ENCODE data around the gene XNDC1N. TPM values are rescaled to one million over a fixed set of nuclear protein-coding genes. Genes with fewer than 3 reads are reported as not detected.
A peak's percentile ranks its signal among the peaks of the same experiment; 100 is the strongest.

XNDC1N gene
- total and polyA plus RNA-seq, 9 of the 15 experiments (the other 6 are each of a cell fraction or from before 2014, with no cell fraction given) = 6.8 to 11.4 (median 9.7) TPM

DNA sequence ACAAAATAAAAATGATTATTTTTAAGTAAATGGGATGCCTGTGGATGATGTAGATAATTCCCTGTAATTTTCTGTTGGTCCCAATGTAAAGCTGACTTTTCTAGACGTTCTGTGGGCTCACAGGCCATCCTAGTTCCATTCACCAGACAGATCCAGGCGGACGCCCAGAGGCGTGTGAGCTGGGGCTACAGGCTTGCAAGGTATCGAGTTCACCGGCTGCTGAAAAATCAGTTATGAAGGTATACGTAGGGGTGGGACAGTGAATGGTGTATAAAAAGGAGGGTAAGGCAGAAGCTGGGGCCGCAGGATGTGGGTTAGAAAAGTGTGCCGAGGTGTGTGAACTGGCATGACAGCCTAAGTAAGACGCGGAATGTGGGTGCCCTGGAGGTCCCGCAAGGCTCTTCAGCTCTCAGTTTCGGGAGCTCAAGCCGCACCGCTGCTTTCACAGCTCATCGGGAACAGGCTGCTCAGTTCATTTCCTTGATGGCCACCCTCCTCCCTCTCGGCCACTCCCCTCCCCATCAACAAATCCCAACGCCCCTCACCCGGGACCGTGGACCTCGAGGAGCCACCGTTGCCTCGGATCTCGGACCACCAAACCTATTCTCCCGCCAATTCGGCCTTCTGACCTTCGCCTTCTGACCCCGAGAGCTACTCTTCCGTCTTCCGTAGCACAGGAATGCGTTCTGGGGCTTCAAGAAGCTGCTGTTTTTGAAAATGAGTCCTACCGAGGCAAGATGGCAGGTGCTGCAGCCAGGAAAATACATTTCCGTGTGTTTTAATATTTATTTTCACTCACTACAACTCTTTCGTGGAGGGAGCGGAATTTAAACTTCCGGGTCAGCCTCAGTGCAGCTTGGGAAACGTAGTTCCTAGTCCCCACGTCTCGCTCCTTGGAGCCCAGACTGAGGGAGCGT is at the start of gene XNDC1N (continued):
- TF ChIP-seq HEY1 (CRISPR knock-in tag; IDR thresholded peaks at IDR 0.05; ENCODE audit: borderline replicate concordance) = no peak
- TF ChIP-seq GABPB1 (CRISPR knock-in tag; IDR thresholded peaks at IDR 0.05) = peak; percentile 100
- TF ChIP-seq, protein P1, sequence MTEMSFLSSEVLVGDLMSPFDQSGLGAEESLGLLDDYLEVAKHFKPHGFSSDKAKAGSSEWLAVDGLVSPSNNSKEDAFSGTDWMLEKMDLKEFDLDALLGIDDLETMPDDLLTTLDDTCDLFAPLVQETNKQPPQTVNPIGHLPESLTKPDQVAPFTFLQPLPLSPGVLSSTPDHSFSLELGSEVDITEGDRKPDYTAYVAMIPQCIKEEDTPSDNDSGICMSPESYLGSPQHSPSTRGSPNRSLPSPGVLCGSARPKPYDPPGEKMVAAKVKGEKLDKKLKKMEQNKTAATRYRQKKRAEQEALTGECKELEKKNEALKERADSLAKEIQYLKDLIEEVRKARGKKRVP (CRISPR knock-in tag; IDR thresholded peaks at IDR 0.05) = no peak
- peak; percentile 58 for TF ChIP-seq TAF1 (IDR thresholded peaks at IDR 0.05; ENCODE audit: control insufficient read depth, extremely low read depth, insufficient read depth, low read length, severe bottlenecking)
- TF ChIP-seq ZNF316 (IDR thresholded peaks at IDR 0.05) = peak; percentile 19; the same call in 1 of the 2 replicates
- TF ChIP-seq NR2C2 (CRISPR knock-in tag; IDR thresholded peaks at IDR 0.05) = peak; percentile 98
- TF ChIP-seq NR2C2 (tag; IDR thresholded peaks at IDR 0.05) = peak; percentile 100
- TF ChIP-seq PHF8 (IDR thresholded peaks at IDR 0.05; ENCODE audit: borderline replicate concordance, low read length) = peak; percentile 66; the same call in 1 of the 2 replicates
- TF ChIP-seq SREBF1 (IDR thresholded peaks at IDR 0.05; ENCODE audit: borderline replicate concordance, low read depth, low read length) = 0 out of 2 replicates have a peak, but pooled peaks have one; percentile 19
- TF ChIP-seq ZNF311 (CRISPR knock-in tag; IDR thresholded peaks at IDR 0.05) = 0 out of 2 replicates have a peak, but pooled peaks have one; percentile 43
- peak; percentile 34; the same call in 1 of the 2 replicates for TF ChIP-seq HDAC2 (IDR thresholded peaks at IDR 0.05)
- TF ChIP-seq ZNF282 (CRISPR knock-in tag; IDR thresholded peaks at IDR 0.05) = peak; percentile 85; the same call in 1 of the 2 replicates
- TF ChIP-seq PHB2 (IDR thresholded peaks at IDR 0.05; ENCODE audit: low read depth) = no peak
- TF ChIP-seq, protein P2, sequence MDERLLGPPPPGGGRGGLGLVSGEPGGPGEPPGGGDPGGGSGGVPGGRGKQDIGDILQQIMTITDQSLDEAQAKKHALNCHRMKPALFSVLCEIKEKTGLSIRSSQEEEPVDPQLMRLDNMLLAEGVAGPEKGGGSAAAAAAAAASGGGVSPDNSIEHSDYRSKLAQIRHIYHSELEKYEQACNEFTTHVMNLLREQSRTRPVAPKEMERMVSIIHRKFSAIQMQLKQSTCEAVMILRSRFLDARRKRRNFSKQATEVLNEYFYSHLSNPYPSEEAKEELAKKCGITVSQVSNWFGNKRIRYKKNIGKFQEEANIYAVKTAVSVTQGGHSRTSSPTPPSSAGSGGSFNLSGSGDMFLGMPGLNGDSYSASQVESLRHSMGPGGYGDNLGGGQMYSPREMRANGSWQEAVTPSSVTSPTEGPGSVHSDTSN (CRISPR knock-in tag; IDR thresholded peaks at IDR 0.05; ENCODE audit: low read depth) = no peak
- TF ChIP-seq, protein P2 (tag; conservative IDR thresholded peaks at IDR 0.05; ENCODE audit: low read depth) = no peak
- peak; percentile 96 for TF ChIP-seq ZNF143 (CRISPR knock-in tag; IDR thresholded peaks at IDR 0.05)
- TF ChIP-seq ZFX (CRISPR knock-in tag; IDR thresholded peaks at IDR 0.05) = peak; percentile 52; the same call in 1 of the 2 replicates
- TF ChIP-seq, protein P3, sequence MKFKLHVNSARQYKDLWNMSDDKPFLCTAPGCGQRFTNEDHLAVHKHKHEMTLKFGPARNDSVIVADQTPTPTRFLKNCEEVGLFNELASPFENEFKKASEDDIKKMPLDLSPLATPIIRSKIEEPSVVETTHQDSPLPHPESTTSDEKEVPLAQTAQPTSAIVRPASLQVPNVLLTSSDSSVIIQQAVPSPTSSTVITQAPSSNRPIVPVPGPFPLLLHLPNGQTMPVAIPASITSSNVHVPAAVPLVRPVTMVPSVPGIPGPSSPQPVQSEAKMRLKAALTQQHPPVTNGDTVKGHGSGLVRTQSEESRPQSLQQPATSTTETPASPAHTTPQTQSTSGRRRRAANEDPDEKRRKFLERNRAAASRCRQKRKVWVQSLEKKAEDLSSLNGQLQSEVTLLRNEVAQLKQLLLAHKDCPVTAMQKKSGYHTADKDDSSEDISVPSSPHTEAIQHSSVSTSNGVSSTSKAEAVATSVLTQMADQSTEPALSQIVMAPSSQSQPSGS (CRISPR knock-in tag; IDR thresholded peaks at IDR 0.05) = peak; percentile 50; the same call in 1 of the 2 replicates
- TF ChIP-seq SIX5 (IDR thresholded peaks at IDR 0.05; ENCODE audit: borderline replicate concordance in 1 of 2, insufficient read depth in 1 of 2, low read depth in 1 of 2, low read length in 2 of 2) = peak; percentile 77 to 87
- TF ChIP-seq ZBTB7A (IDR thresholded peaks at IDR 0.05; ENCODE audit: borderline replicate concordance, control insufficient read depth, low read depth, low read length) = 0 out of 2 replicates have a peak, but pooled peaks have one; percentile 10
- peak; percentile 70 for TF ChIP-seq SMAD1 (IDR thresholded peaks at IDR 0.05; ENCODE audit: low read depth, low read length, partially characterized antibody)
